ENCODE data around the gene EGFLAM. TPM values are rescaled to one million over a fixed set of nuclear protein-coding genes. Genes with fewer than 3 reads are reported as not detected.

Gene EGFLAM
- total RNA-seq, 1 donor from 2014 or later = 0.69 TPM

GRCh38 chr5:38483805-38484398 is 225.5 kb downstream of the EGFLAM start:
- TF ChIP-seq CTCF (IDR thresholded peaks at IDR 0.05; ENCODE audit: unreplicated experiment) = peak; percentile 26
- Mint-ChIP-seq H3K36me3 (ENCODE audit: insufficient read depth) (peaks cover 17% of the 10 kb centered on the region), H3K27ac (no peak overlapping the region), H3K27me3 (no peaks in the 10 kb centered on the region), H3K9me3 (ENCODE audit: low read depth) (no peaks in the 10 kb centered on the region), H3K4me1 (ENCODE audit: low read depth) (peaks cover 11% of the 10 kb centered on the region), H3K4me3 (ENCODE audit: low read depth) (no peak overlapping the region)
- no peak for DNase-seq (ENCODE audit: low spot score, unreplicated experiment)

- no peak overlapping the region for H3K4me3 Mint-ChIP-seq (ENCODE audit: low read depth)
- no peak for TF ChIP-seq CTCF (IDR thresholded peaks at IDR 0.05; ENCODE audit: unreplicated experiment)
Observed at GRCh38 chr5:38494175-38494574, 235.8 kb downstream of the EGFLAM start.

GRCh38 chr5:38494763-38495162 is 236.4 kb downstream of the EGFLAM start:
- Mint-ChIP-seq H3K27me3 (no peaks in the 10 kb centered on the region), H3K36me3 (ENCODE audit: insufficient read depth) (peaks cover 16% of the 10 kb centered on the region)

More at GRCh38 chr5:38494175-38494574, 235.8 kb downstream of the EGFLAM start:
- no peaks in the 10 kb centered on the region for H3K9me3 Mint-ChIP-seq (ENCODE audit: low read depth)
- peaks cover 14% of the 10 kb centered on the region for H3K36me3 Mint-ChIP-seq (ENCODE audit: insufficient read depth)
- no peaks in the 10 kb centered on the region for H3K27me3 Mint-ChIP-seq
- H3K4me1 Mint-ChIP-seq (ENCODE audit: low read depth) = no peaks in the 10 kb centered on the region
- DNase-seq (ENCODE audit: low spot score, unreplicated experiment) = no peak
- no peak overlapping the region for H3K27ac Mint-ChIP-seq

GRCh38 chr5:38497946-38498345 is 239.6 kb downstream of the EGFLAM start:
- H3K4me3 Mint-ChIP-seq (ENCODE audit: low read depth) = no peak overlapping the region
- no peaks in the 10 kb centered on the region for H3K27me3 Mint-ChIP-seq
- no peak for TF ChIP-seq CTCF (IDR thresholded peaks at IDR 0.05; ENCODE audit: unreplicated experiment)
- no peaks in the 10 kb centered on the region for H3K9me3 Mint-ChIP-seq (ENCODE audit: low read depth)
- H3K4me1 Mint-ChIP-seq (ENCODE audit: low read depth) = peaks cover 2% of the 10 kb centered on the region
- H3K27ac Mint-ChIP-seq = no peak overlapping the region
- no peak for DNase-seq (ENCODE audit: low spot score, unreplicated experiment)
- H3K36me3 Mint-ChIP-seq (ENCODE audit: insufficient read depth) = peaks cover 14% of the 10 kb centered on the region

More at GRCh38 chr5:38494763-38495162, 236.4 kb downstream of the EGFLAM start:
- no peak for TF ChIP-seq CTCF (IDR thresholded peaks at IDR 0.05; ENCODE audit: unreplicated experiment)
- H3K4me3 Mint-ChIP-seq (ENCODE audit: low read depth) = no peak overlapping the region
- H3K4me1 Mint-ChIP-seq (ENCODE audit: low read depth) = no peaks in the 10 kb centered on the region
- DNase-seq (ENCODE audit: low spot score, unreplicated experiment) = no peak
- H3K27ac Mint-ChIP-seq = no peak overlapping the region
- H3K9me3 Mint-ChIP-seq (ENCODE audit: low read depth) = no peaks in the 10 kb centered on the region

GRCh38 chr5:38500573-38501260 is 242.4 kb downstream of the EGFLAM start:
- no peak for TF ChIP-seq CTCF (IDR thresholded peaks at IDR 0.05; ENCODE audit: unreplicated experiment)
- no peak overlapping the region for H3K4me3 Mint-ChIP-seq (ENCODE audit: low read depth)
- peaks cover 2% of the 10 kb centered on the region for H3K4me1 Mint-ChIP-seq (ENCODE audit: low read depth)
- no peaks in the 10 kb centered on the region for H3K27me3 Mint-ChIP-seq
- no peaks in the 10 kb centered on the region for H3K9me3 Mint-ChIP-seq (ENCODE audit: low read depth)
- H3K36me3 Mint-ChIP-seq (ENCODE audit: insufficient read depth) = peaks cover 7% of the 10 kb centered on the region
- DNase-seq (ENCODE audit: low spot score, unreplicated experiment) = no peak
- H3K27ac Mint-ChIP-seq = peak overlapping the region; percentile 37
